Upper lobe of left lung (tissue), 4 donors: Measurements from ENCODE around the gene ANKRD40CL.

Experiments used
- CTCF ChIP-seq, 6 experiments: fragments of 450-650 bp in 4 of 6; fragments of 200-600 bp in 2 of 6; sonication (generic) in 2 of 6; IDR thresholded peaks; one replicate each; pipeline ENCODE4 v1.5.1; 2016 to 2019; ENCODE audit warnings: antibody characterized with exemption in 6 of 6
- POLR2A ChIP-seq, 4 donors: fragments of 450-650 bp; IDR thresholded peaks; one replicate each; pipeline ENCODE4 v1.5.1; 2016 to 2017; ENCODE audit warnings: antibody characterized with exemption in 4 of 4, mild to moderate bottlenecking in 2 of 4

- TF ChIP-seq CTCF (IDR thresholded peaks at IDR 0.05) (no peak), POLR2A (IDR thresholded peaks at IDR 0.05) (no peak)
These were observed 25.7 kb upstream of the ANKRD40CL start for GRCh38 chr17:50793007-50793406.
